OCI-LY7 (cell line): ENCODE data around the gene KCNJ14. TPM values are rescaled to one million over a fixed set of nuclear protein-coding genes. Genes with fewer than 3 reads are reported as not detected.

Experiments used
- BruUV-seq: library from RNA; stranded (reverse); fragments of 400-500 nt; replicated peaks from 2 replicates; lab custom pipeline; 2021; lab: Mats Ljungman, UMichigan
- CTCF ChIA-PET: fragments of 300-600 bp; sonication (Branson Sonifier 250); formaldehyde crosslinking; loops from one replicate; lab custom pipeline; 2022; ENCODE audit warnings: antibody characterized with exemption; ENCODE audit not compliant: unreplicated experiment; lab: Charles Lee
- POLR2A ChIA-PET: fragments of 300-600 bp; sonication (Branson Sonifier 250); formaldehyde crosslinking; loops from one replicate; lab custom pipeline; 2022; ENCODE audit warnings: antibody characterized with exemption; lab: Charles Lee
- DNase-seq: peaks from one replicate; pipeline ENCODE4 v3.0.0-alpha.2; 2015; ENCODE audit warnings: low spot score
- H2AFZ ChIP-seq: fragments of 200-600 bp; sonication (generic), shearing (Covaris generic); 2 replicates; pipeline ENCODE4 v1.6.1; 2014; ENCODE audit warnings: mild to moderate bottlenecking, antibody characterized with exemption, low read length, moderate library complexity
- H3K27ac ChIP-seq: fragments of 200-600 bp; sonication (generic); 2 replicates; pipeline ENCODE4 v1.5.1; 2014; ENCODE audit warnings: mixed run types, low read depth, mild to moderate bottlenecking, moderate library complexity, low read length, inconsistent platforms; ENCODE audit not compliant: poor library complexity, severe bottlenecking
- H3K36me3 ChIP-seq: fragments of 200-600 bp; sonication (generic); 2 replicates; pipeline ENCODE4 v1.6.1; 2014; ENCODE audit warnings: mild to moderate bottlenecking, antibody characterized with exemption, low read length, moderate library complexity, mixed read lengths; ENCODE audit not compliant: insufficient read depth
- H3K4me1 ChIP-seq: fragments of 200-600 bp; sonication (generic); 2 replicates; pipeline ENCODE4 v1.5.1; 2014; ENCODE audit warnings: mild to moderate bottlenecking, low read length; ENCODE audit not compliant: insufficient read depth, poor library complexity, severe bottlenecking
- H3K4me2 ChIP-seq: fragments of 200-600 bp; sonication (generic); 2 replicates; pipeline ENCODE4 v1.6.1; 2014; ENCODE audit warnings: mild to moderate bottlenecking, low read length
- H3K4me3 ChIP-seq: fragments of 200-600 bp; sonication (generic); 2 replicates; pipeline ENCODE4 v1.5.1; 2014; ENCODE audit warnings: mild to moderate bottlenecking, low read depth, low read length; ENCODE audit not compliant: poor library complexity, severe bottlenecking
- H3K79me2 ChIP-seq: fragments of 200-600 bp; sonication (generic); 2 replicates; pipeline ENCODE4 v1.6.1; 2016; ENCODE audit warnings: low read depth, mild to moderate bottlenecking, low read length, moderate library complexity, mixed read lengths; ENCODE audit not compliant: insufficient read depth
- H3K9me2 ChIP-seq: fragments of 200-600 bp; sonication (generic); 2 replicates; pipeline ENCODE4 v1.6.1; 2016; ENCODE audit warnings: mild to moderate bottlenecking, low read length, mixed read lengths; ENCODE audit not compliant: insufficient read depth
- H3K9me3 ChIP-seq: fragments of 200-600 bp; sonication (generic); 2 replicates; pipeline ENCODE4 v1.6.1; 2014; ENCODE audit warnings: mild to moderate bottlenecking, mixed run types, low read length, mixed read lengths
- H4K20me1 ChIP-seq: fragments of 200-600 bp; sonication (generic); 2 replicates; pipeline ENCODE4 v1.6.1; 2014; ENCODE audit warnings: mild to moderate bottlenecking, antibody characterized with exemption, low read length, moderate library complexity, mixed read lengths; ENCODE audit not compliant: insufficient read depth
- CTCF ChIP-seq: fragments of 200-600 bp; sonication (generic); conservative IDR thresholded peaks from 2 replicates; pipeline ENCODE4 v1.5.1; 2014; ENCODE audit warnings: mild to moderate bottlenecking, antibody characterized with exemption, low read length, moderate library complexity, mixed read lengths
- EZH2phosphoT487 ChIP-seq: fragments of 200-600 bp; sonication (generic); IDR thresholded peaks from 2 replicates; pipeline ENCODE4 v1.6.1; 2018; ENCODE audit warnings: low read depth, borderline replicate concordance, mild to moderate bottlenecking, mixed run types, antibody characterized with exemption, low read length, moderate library complexity, mixed read lengths
- intact Hi-C: fragments of 100-400 bp; cut with micrococcal nuclease; formaldehyde crosslinking; loops from one replicate; pipeline ENCODE4 v1.10.0; 2022; ENCODE audit not compliant: unreplicated experiment
- total RNA-seq, 2 experiments: library from RNA; depleted of rRNA in 1 of 2; stranded (reverse); fragments of >200 nt in 1 of 2; shearing (Covaris generic) in 1 of 2; gene quantifications; 2 replicates each; pipeline ENCODE4 v1.2.3, GENCODE V29; 2014 to 2022

Gene KCNJ14
- total RNA-seq, 2 experiments from 2014 or later, result 0.85 to 2.6 TPM

- Histone ChIP-seq H3K9me2 (no peaks in the 10 kb centered on the region), H3K4me2 (peak overlapping the region; percentile 82), H3K27ac (no peak overlapping the region), H4K20me1 (no peaks in the 10 kb centered on the region), H3K9me3 (no peaks in the 10 kb centered on the region), H3K4me3 (peak overlapping the region; percentile 79), H3K79me2 (no peaks in the 10 kb centered on the region), H2AFZ (peak overlapping the region; percentile 96), H3K36me3 (no peaks in the 10 kb centered on the region), H3K4me1 (peaks cover 33% of the 10 kb centered on the region)
- DNase-seq, result no peak
- no TSS peak for BruUV-seq
- ChIA-PET POLR2A (interaction anchor here (1.0 kb wide), 1 partner anchor 150 kb away, joined by 3 read pairs; the partner anchor contains the start of genes SYNGR4 and TMEM143), CTCF (interaction anchor here (0.5 kb wide), 2 partner anchors 12 to 231 kb away, joined by 4 to 5 read pairs; no protein-coding TSS in a partner anchor)
- TF ChIP-seq CTCF (no peak), EZH2phosphoT487 (no peak)
- intact Hi-C loops, result no loop called here
Observed at GRCh38 chr19:48514123-48514458, 58.7 kb downstream of the KCNJ14 start.

GRCh38 chr19:48516536-48516935, 61.2 kb downstream of the KCNJ14 start:
- H3K36me3 ChIP-seq, result no peaks in the 10 kb centered on the region
- TF ChIP-seq CTCF, result no peak
- TF ChIP-seq EZH2phosphoT487, result no peak
- H4K20me1 ChIP-seq, result no peaks in the 10 kb centered on the region
- no peaks in the 10 kb centered on the region for H3K79me2 ChIP-seq
- no peak overlapping the region for H3K4me3 ChIP-seq
- BruUV-seq, result no TSS peak
- POLR2A ChIA-PET, result no interaction called here
- H3K27ac ChIP-seq, result no peak overlapping the region
- H3K4me1 ChIP-seq, result peaks cover 23% of the 10 kb centered on the region
- no peak overlapping the region for H3K4me2 ChIP-seq
- no peaks in the 10 kb centered on the region for H3K9me2 ChIP-seq
- intact Hi-C loops, result no loop called here
- no peaks in the 10 kb centered on the region for H3K9me3 ChIP-seq
- no peak overlapping the region for H2AFZ ChIP-seq
- CTCF ChIA-PET, result no interaction called here
- DNase-seq, result no peak

Other genes starting within 250 kb of the KCNJ14 start
- gene CARD8, start 199.7 kb upstream of the KCNJ14 start, total RNA-seq (2014; rRNA removed; shearing (Covaris generic)), result 51.0 and 52.5 TPM in 2 replicates
- 56.1 and 82.9 TPM in 2 replicates for gene CARD8, start 199.7 kb upstream of the KCNJ14 start, total RNA-seq (2022)
- not detected in 2 replicates for gene ZNF114, start 185.5 kb upstream of the KCNJ14 start, total RNA-seq (2014; rRNA removed; shearing (Covaris generic))
- gene ZNF114, start 185.5 kb upstream of the KCNJ14 start, total RNA-seq (2022), result not detected in 2 replicates
- 14.5 and 33.8 TPM in 2 replicates for gene EMP3, start 130.0 kb upstream of the KCNJ14 start, total RNA-seq (2014; rRNA removed; shearing (Covaris generic))
- 21.1 and 23.1 TPM in 2 replicates for gene EMP3, start 130.0 kb upstream of the KCNJ14 start, total RNA-seq (2022)
- gene TMEM143, start 91.6 kb upstream of the KCNJ14 start, total RNA-seq (2014; rRNA removed; shearing (Covaris generic)), result 18.2 and 31.1 TPM in 2 replicates
- 31.4 and 37.9 TPM in 2 replicates for gene TMEM143, start 91.6 kb upstream of the KCNJ14 start, total RNA-seq (2022)
- gene SYNGR4, start 91.2 kb upstream of the KCNJ14 start, total RNA-seq (2014; rRNA removed; shearing (Covaris generic)), result 0.38 and 0.51 TPM in 2 replicates
- gene SYNGR4, start 91.2 kb upstream of the KCNJ14 start, total RNA-seq (2022), result 1.0 and 1.2 TPM in 2 replicates
- gene KDELR1, start 64.0 kb upstream of the KCNJ14 start, total RNA-seq (2014; rRNA removed; shearing (Covaris generic)), result 26.2 and 38.8 TPM in 2 replicates
- 63.8 and 74.0 TPM in 2 replicates for gene KDELR1, start 64.0 kb upstream of the KCNJ14 start, total RNA-seq (2022)
- not detected in 2 replicates for gene GRIN2D, start 61.9 kb upstream of the KCNJ14 start, total RNA-seq (2014; rRNA removed; shearing (Covaris generic))
- gene GRIN2D, start 61.9 kb upstream of the KCNJ14 start, total RNA-seq (2022), result 0.06 and 0.11 TPM in 2 replicates
- gene GRWD1, start 9.6 kb upstream of the KCNJ14 start, total RNA-seq (2014; rRNA removed; shearing (Covaris generic)), result 34.4 and 35.8 TPM in 2 replicates
- 26.3 and 32.1 TPM in 2 replicates for gene GRWD1, start 9.6 kb upstream of the KCNJ14 start, total RNA-seq (2022)
- gene CYTH2, start 13.8 kb downstream of the KCNJ14 start, total RNA-seq (2014; rRNA removed; shearing (Covaris generic)), result 44.0 and 46.6 TPM in 2 replicates
- 53.2 and 74.8 TPM in 2 replicates for gene CYTH2, start 13.8 kb downstream of the KCNJ14 start, total RNA-seq (2022)
- gene LMTK3, start 56.3 kb downstream of the KCNJ14 start, total RNA-seq (2014; rRNA removed; shearing (Covaris generic)), result 1.3 and 2.3 TPM in 2 replicates
- gene LMTK3, start 56.3 kb downstream of the KCNJ14 start, total RNA-seq (2022), result 9.7 and 11.5 TPM in 2 replicates
- gene SULT2B1, start 96.6 kb downstream of the KCNJ14 start, total RNA-seq (2014; rRNA removed; shearing (Covaris generic)), result not detected in 2 replicates
- not detected in 2 replicates for gene SULT2B1, start 96.6 kb downstream of the KCNJ14 start, total RNA-seq (2022)
- gene SPACA4, start 151.2 kb downstream of the KCNJ14 start, total RNA-seq (2014; rRNA removed; shearing (Covaris generic)), result not detected in 2 replicates
- not detected in 2 replicates for gene SPACA4, start 151.2 kb downstream of the KCNJ14 start, total RNA-seq (2022)
- gene FAM83E, start 159.5 kb downstream of the KCNJ14 start, total RNA-seq (2014; rRNA removed; shearing (Covaris generic)), result 3.7 and 6.2 TPM in 2 replicates
- 3.0 and 5.6 TPM in 2 replicates for gene FAM83E, start 159.5 kb downstream of the KCNJ14 start, total RNA-seq (2022)
- gene RPL18, start 163.6 kb downstream of the KCNJ14 start, total RNA-seq (2014; rRNA removed; shearing (Covaris generic)), result 3,527 and 5,064 TPM in 2 replicates
- gene RPL18, start 163.6 kb downstream of the KCNJ14 start, total RNA-seq (2022), result 1,333 and 1,494 TPM in 2 replicates
- gene SPHK2, start 163.9 kb downstream of the KCNJ14 start, total RNA-seq (2014; rRNA removed; shearing (Covaris generic)), result 12.4 and 18.2 TPM in 2 replicates
- 33.3 and 34.8 TPM in 2 replicates for gene SPHK2, start 163.9 kb downstream of the KCNJ14 start, total RNA-seq (2022)
- 20.8 and 35.6 TPM in 2 replicates for gene DBP, start 181.8 kb downstream of the KCNJ14 start, total RNA-seq (2014; rRNA removed; shearing (Covaris generic))
- 15.7 and 19.0 TPM in 2 replicates for gene DBP, start 181.8 kb downstream of the KCNJ14 start, total RNA-seq (2022)
- gene CA11, start 190.6 kb downstream of the KCNJ14 start, total RNA-seq (2014; rRNA removed; shearing (Covaris generic)), result 2.5 and 2.7 TPM in 2 replicates
- gene CA11, start 190.6 kb downstream of the KCNJ14 start, total RNA-seq (2022), result 4.6 and 10.8 TPM in 2 replicates
- gene NTN5, start 217.4 kb downstream of the KCNJ14 start, total RNA-seq (2014; rRNA removed; shearing (Covaris generic)), result 0.16 TPM in 1 of 2 replicates, not detected in the other
- 0.20 and 0.53 TPM in 2 replicates for gene NTN5, start 217.4 kb downstream of the KCNJ14 start, total RNA-seq (2022)
- not detected in 2 replicates for gene FUT2, start 240.4 kb downstream of the KCNJ14 start, total RNA-seq (2014; rRNA removed; shearing (Covaris generic))
- gene FUT2, start 240.4 kb downstream of the KCNJ14 start, total RNA-seq (2022), result not detected in 2 replicates